K562 (cell line): ENCODE data around the gene MTCL3.
A peak's percentile ranks its signal among the peaks of the same experiment; 100 is the strongest.

Experiments used
- ATAC-seq: fragments of 200-7000 bp; cut with Tn5 transposase; 3 replicates; pipeline ENCODE4 v1.9.1; 2020; ENCODE audit warnings: moderate library complexity
- BruUV-seq: library from RNA; stranded (reverse); fragments of 400-500 nt; replicated peaks from 2 replicates; lab custom pipeline; 2021; lab: Mats Ljungman, UMichigan
- CTCF ChIA-PET: fragments of 300-600 bp; formaldehyde crosslinking; extraction: SDS; loops from one replicate; lab custom pipeline; 2021; ENCODE audit warnings: low intra/inter-chr PET ratio; lab: Yijun Ruan, JAX
- POLR2A ChIA-PET: fragments of 300-600, 350-650 bp; sonication (Branson Sonifier 250); formaldehyde crosslinking; extraction: SDS; loops from one replicate; lab custom pipeline; 2021; ENCODE audit warnings: antibody characterized with exemption, inconsistent platforms; lab: Yijun Ruan, JAX
- DNase-seq, 4 experiments: peaks; one replicate each; pipeline versions ENCODE4 v3.0.0 to v3.0.0-alpha.2; 2011 to 2018; ENCODE audit warnings: low spot score in 3 of 4, mixed read lengths in 3 of 4; ENCODE audit errors: extremely low read depth in 1 of 4
- FAIRE-seq: peaks from 2 replicates; lab custom pipeline; 2011; peaks lifted over from hg19 to GRCh38; lab: Jason Lieb, UNC
- H2AFZ ChIP-seq: 2 replicates; pipeline ENCODE4 v1.6.0; 2011; ENCODE audit warnings: low read depth, low read length, control low read depth, inconsistent platforms
- H3K27ac ChIP-seq: fragments of 200-600 bp; 3 replicates; pipeline ENCODE4 v1.8.0; 2011; ENCODE audit warnings: low read depth, mild to moderate bottlenecking, control low read depth, inconsistent platforms, low read length, moderate library complexity, mixed read lengths; ENCODE audit errors: extremely low read depth
- H3K27me3 ChIP-seq, 2 experiments: fragments of 300-600 bp in 1 of 2; 2 replicates in 1 of 2; 3 replicates in 1 of 2; pipeline versions ENCODE4 v1.6.0 to v1.8.0; 2011; ENCODE audit warnings: inconsistent platforms in 2 of 2, low read length in 2 of 2, mild to moderate bottlenecking in 1 of 2, mixed read lengths in 1 of 2, moderate library complexity in 1 of 2; ENCODE audit not compliant: control insufficient read depth in 2 of 2, insufficient read depth in 2 of 2
- H3K36me3 ChIP-seq: fragments of 300-600 bp; 3 replicates; pipeline ENCODE4 v1.8.0; 2011; ENCODE audit warnings: mild to moderate bottlenecking, low read length, inconsistent platforms; ENCODE audit not compliant: control insufficient read depth, insufficient read depth
- H3K4me1 ChIP-seq, 2 experiments: fragments of 200-600 bp in 1 of 2; replicated peaks in 1 of 2; 2 replicates in 1 of 2; 3 replicates in 1 of 2; pipeline versions ENCODE4 v1.5.1 to v1.8.0; 2011; ENCODE audit warnings: inconsistent platforms in 2 of 2, low read length in 2 of 2, mild to moderate bottlenecking in 1 of 2, mixed read lengths in 1 of 2, moderate library complexity in 1 of 2; ENCODE audit not compliant: control insufficient read depth in 2 of 2, insufficient read depth in 2 of 2
- H3K4me2 ChIP-seq: 2 replicates; pipeline ENCODE4 v1.6.1; 2011; ENCODE audit warnings: low read length, control low read depth, inconsistent platforms, mixed read lengths; ENCODE audit not compliant: insufficient read depth
- H3K4me3 ChIP-seq: fragments of 200-600 bp; sonication (generic), shearing (Covaris generic); 2 replicates; pipeline ENCODE4 v1.5.1; 2016; ENCODE audit warnings: control low read depth, inconsistent platforms
- H3K79me2 ChIP-seq: fragments of 200-600 bp; 3 replicates; pipeline ENCODE4 v1.8.0; 2011; ENCODE audit warnings: low read length, inconsistent platforms; ENCODE audit not compliant: control insufficient read depth, insufficient read depth
- H3K9ac ChIP-seq, 2 experiments: 2 replicates each; pipeline versions ENCODE4 v1.6.0 to v1.6.1; 2011; ENCODE audit warnings: low read depth in 2 of 2, low read length in 2 of 2, control low read depth in 1 of 2, inconsistent platforms in 1 of 2, mild to moderate bottlenecking in 1 of 2, mixed read lengths in 1 of 2; ENCODE audit not compliant: insufficient read depth in 1 of 2
- H3K9me1 ChIP-seq: one replicate; pipeline ENCODE4 v1.6.0; 2011; ENCODE audit warnings: inconsistent platforms, mild to moderate bottlenecking, low read length, moderate library complexity; ENCODE audit not compliant: control insufficient read depth, insufficient read depth
- H3K9me3 ChIP-seq: replicated peaks from 2 replicates; pipeline ENCODE4 v1.5.1; 2011; ENCODE audit warnings: low read depth, low read length, inconsistent platforms; ENCODE audit not compliant: control insufficient read depth, insufficient read depth
- H4K20me1 ChIP-seq: replicated peaks from 2 replicates; pipeline ENCODE4 v1.6.1; 2011; ENCODE audit warnings: low read length, inconsistent platforms, mixed read lengths; ENCODE audit not compliant: control insufficient read depth, insufficient read depth
- CCAR2 ChIP-seq: fragments of 200-400 bp; formaldehyde crosslinking; IDR thresholded peaks from 2 replicates; pipeline ENCODE4 v1.6.1; 2017; ENCODE audit warnings: mild to moderate bottlenecking, low read depth, low read length
- HNRNPLL ChIP-seq: fragments of 200-400 bp; formaldehyde crosslinking; IDR thresholded peaks from 2 replicates; pipeline ENCODE4 v1.6.1; 2017; ENCODE audit warnings: low read length, low read depth, mild to moderate bottlenecking; ENCODE audit not compliant: poor library complexity, severe bottlenecking
- KDM1A ChIP-seq, 2 experiments: fragments of 450-650 bp; IDR thresholded peaks; 2 replicates each; pipeline ENCODE4 v1.6.1; 2016; ENCODE audit warnings: mild to moderate bottlenecking in 2 of 2
- KLF16 ChIP-seq: IDR thresholded peaks from 2 replicates; pipeline ENCODE4 v1.6.1; 2016; ENCODE audit warnings: antibody characterized with exemption
- MAFK ChIP-seq: IDR thresholded peaks from 2 replicates; pipeline ENCODE4 v1.6.1; 2011; ENCODE audit warnings: low read length, improper control_type of control experiment
- RBM17 ChIP-seq: fragments of 200-400 bp; formaldehyde crosslinking; IDR thresholded peaks from 2 replicates; pipeline ENCODE4 v1.6.1; 2017; ENCODE audit warnings: low read depth, mild to moderate bottlenecking, low read length, borderline replicate concordance
- STAT5B ChIP-seq: fragments of 250-450 bp; sonication (Bioruptor Pico); IDR thresholded peaks from 2 replicates; pipeline ENCODE4 v1.8.0; 2021; ENCODE audit warnings: mild to moderate bottlenecking, inconsistent platforms
- TCF15 ChIP-seq: fragments of 250-450 bp; sonication (Bioruptor Pico); IDR thresholded peaks from 2 replicates; pipeline ENCODE4 v1.8.0; 2022; ENCODE audit warnings: moderate library complexity, mild to moderate bottlenecking, inconsistent platforms
- ZNF3 ChIP-seq: fragments of 250-450 bp; sonication (Bioruptor Pico); IDR thresholded peaks from 2 replicates; pipeline ENCODE4 v1.5.0; 2021; ENCODE audit warnings: mild to moderate bottlenecking, moderate library complexity
- WGBS: fragments of 100-300 bp; shearing (Covaris generic); methylation state at CpG from one replicate; pipeline ENCODE4 v1.1.6; 2016; ENCODE audit warnings: low coverage, mixed read lengths; ENCODE audit not compliant: insufficient coverage; ENCODE audit errors: missing lambda C conversion rate; 5-methylcytosine and 5-hydroxymethylcytosine counted together
- in situ Hi-C: fragments of 300-500 bp; cut with MboI; formaldehyde crosslinking; loops from 4 replicates; pipeline ENCODE4 v1.15.0; 2018; ENCODE audit warnings: inconsistent platforms, mixed read lengths
- intact Hi-C: fragments of 100-400 bp; cut with micrococcal nuclease; formaldehyde crosslinking; loops from 2 replicates; pipeline ENCODE4 v1.14.2; 2022
- TF ChIP-seq, protein P1 (sequence below): fragments of 200-600 bp; sonication (generic); IDR thresholded peaks from one replicate; pipeline ENCODE4 v1.6.1; 2012; ENCODE audit warnings: mild to moderate bottlenecking, low read depth, low read length, inconsistent platforms
- TF ChIP-seq, protein P2 (sequence below): fragments of 250-450 bp; sonication (Bioruptor Pico); IDR thresholded peaks from 2 replicates; pipeline ENCODE4 v1.5.1; 2021; ENCODE audit warnings: mild to moderate bottlenecking

The MTCL3 gene

DNA sequence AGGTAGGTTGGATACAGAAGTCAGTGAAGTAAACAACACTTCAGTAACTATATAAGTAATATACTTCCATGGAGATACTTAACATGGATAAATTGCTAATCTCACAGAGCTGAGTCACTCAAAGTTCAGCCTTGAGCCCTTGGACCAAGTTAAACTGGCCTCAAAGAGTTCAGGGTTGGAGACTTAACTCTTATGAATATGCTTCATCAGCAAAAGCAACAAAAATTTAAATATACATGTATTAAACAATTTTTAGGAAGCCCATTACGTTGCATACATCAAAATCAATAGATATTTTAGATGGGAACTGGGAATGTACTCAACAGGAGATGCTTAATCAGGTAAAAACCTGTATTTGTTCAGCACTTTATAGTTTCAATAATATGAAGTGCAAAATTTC lies 12.2 kb downstream of the MTCL3 start:
- no peaks in the 10 kb centered on the region for H4K20me1 ChIP-seq
- H3K27ac ChIP-seq, result no peak overlapping the region
- no peak overlapping the region for H3K9ac ChIP-seq
- no peak for FAIRE-seq
- no peaks in the 10 kb centered on the region for H3K27me3 ChIP-seq
- H3K4me1 ChIP-seq, result no peaks in the 10 kb centered on the region
- 0% methylated on average over 1 of the region's 1 CpG for WGBS
- no peak overlapping the region for H3K4me3 ChIP-seq
- CTCF ChIA-PET, result no interaction called here
- no peaks in the 10 kb centered on the region for H3K9me3 ChIP-seq
- intact Hi-C loops, result no loop called here
- no peaks in the 10 kb centered on the region for H3K36me3 ChIP-seq
- BruUV-seq, result no TSS peak
- no peak overlapping the region for H3K4me2 ChIP-seq
- no peak overlapping the region for H2AFZ ChIP-seq
- H3K79me2 ChIP-seq, result no peaks in the 10 kb centered on the region
- DNase-seq, result no peak
- no peaks in the 10 kb centered on the region for H3K9me1 ChIP-seq
- ATAC-seq, result no peak
- in situ Hi-C loops, result no loop called here
- POLR2A ChIA-PET, result no interaction called here
- TF ChIP-seq, protein P1, sequence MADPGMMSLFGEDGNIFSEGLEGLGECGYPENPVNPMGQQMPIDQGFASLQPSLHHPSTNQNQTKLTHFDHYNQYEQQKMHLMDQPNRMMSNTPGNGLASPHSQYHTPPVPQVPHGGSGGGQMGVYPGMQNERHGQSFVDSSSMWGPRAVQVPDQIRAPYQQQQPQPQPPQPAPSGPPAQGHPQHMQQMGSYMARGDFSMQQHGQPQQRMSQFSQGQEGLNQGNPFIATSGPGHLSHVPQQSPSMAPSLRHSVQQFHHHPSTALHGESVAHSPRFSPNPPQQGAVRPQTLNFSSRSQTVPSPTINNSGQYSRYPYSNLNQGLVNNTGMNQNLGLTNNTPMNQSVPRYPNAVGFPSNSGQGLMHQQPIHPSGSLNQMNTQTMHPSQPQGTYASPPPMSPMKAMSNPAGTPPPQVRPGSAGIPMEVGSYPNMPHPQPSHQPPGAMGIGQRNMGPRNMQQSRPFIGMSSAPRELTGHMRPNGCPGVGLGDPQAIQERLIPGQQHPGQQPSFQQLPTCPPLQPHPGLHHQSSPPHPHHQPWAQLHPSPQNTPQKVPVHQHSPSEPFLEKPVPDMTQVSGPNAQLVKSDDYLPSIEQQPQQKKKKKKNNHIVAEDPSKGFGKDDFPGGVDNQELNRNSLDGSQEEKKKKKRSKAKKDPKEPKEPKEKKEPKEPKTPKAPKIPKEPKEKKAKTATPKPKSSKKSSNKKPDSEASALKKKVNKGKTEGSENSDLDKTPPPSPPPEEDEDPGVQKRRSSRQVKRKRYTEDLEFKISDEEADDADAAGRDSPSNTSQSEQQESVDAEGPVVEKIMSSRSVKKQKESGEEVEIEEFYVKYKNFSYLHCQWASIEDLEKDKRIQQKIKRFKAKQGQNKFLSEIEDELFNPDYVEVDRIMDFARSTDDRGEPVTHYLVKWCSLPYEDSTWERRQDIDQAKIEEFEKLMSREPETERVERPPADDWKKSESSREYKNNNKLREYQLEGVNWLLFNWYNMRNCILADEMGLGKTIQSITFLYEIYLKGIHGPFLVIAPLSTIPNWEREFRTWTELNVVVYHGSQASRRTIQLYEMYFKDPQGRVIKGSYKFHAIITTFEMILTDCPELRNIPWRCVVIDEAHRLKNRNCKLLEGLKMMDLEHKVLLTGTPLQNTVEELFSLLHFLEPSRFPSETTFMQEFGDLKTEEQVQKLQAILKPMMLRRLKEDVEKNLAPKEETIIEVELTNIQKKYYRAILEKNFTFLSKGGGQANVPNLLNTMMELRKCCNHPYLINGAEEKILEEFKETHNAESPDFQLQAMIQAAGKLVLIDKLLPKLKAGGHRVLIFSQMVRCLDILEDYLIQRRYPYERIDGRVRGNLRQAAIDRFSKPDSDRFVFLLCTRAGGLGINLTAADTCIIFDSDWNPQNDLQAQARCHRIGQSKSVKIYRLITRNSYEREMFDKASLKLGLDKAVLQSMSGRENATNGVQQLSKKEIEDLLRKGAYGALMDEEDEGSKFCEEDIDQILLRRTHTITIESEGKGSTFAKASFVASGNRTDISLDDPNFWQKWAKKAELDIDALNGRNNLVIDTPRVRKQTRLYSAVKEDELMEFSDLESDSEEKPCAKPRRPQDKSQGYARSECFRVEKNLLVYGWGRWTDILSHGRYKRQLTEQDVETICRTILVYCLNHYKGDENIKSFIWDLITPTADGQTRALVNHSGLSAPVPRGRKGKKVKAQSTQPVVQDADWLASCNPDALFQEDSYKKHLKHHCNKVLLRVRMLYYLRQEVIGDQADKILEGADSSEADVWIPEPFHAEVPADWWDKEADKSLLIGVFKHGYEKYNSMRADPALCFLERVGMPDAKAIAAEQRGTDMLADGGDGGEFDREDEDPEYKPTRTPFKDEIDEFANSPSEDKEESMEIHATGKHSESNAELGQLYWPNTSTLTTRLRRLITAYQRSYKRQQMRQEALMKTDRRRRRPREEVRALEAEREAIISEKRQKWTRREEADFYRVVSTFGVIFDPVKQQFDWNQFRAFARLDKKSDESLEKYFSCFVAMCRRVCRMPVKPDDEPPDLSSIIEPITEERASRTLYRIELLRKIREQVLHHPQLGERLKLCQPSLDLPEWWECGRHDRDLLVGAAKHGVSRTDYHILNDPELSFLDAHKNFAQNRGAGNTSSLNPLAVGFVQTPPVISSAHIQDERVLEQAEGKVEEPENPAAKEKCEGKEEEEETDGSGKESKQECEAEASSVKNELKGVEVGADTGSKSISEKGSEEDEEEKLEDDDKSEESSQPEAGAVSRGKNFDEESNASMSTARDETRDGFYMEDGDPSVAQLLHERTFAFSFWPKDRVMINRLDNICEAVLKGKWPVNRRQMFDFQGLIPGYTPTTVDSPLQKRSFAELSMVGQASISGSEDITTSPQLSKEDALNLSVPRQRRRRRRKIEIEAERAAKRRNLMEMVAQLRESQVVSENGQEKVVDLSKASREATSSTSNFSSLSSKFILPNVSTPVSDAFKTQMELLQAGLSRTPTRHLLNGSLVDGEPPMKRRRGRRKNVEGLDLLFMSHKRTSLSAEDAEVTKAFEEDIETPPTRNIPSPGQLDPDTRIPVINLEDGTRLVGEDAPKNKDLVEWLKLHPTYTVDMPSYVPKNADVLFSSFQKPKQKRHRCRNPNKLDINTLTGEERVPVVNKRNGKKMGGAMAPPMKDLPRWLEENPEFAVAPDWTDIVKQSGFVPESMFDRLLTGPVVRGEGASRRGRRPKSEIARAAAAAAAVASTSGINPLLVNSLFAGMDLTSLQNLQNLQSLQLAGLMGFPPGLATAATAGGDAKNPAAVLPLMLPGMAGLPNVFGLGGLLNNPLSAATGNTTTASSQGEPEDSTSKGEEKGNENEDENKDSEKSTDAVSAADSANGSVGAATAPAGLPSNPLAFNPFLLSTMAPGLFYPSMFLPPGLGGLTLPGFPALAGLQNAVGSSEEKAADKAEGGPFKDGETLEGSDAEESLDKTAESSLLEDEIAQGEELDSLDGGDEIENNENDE, result no peak
- TF ChIP-seq KLF16 (no peak), TCF15 (CRISPR knock-in tag) (no peak), ZNF3 (CRISPR knock-in tag) (no peak), KDM1A (IDR thresholded peaks at IDR 0.05) (no peak), STAT5B (CRISPR knock-in tag) (no peak), MAFK (peak; percentile 55; the same call in 1 of the 2 replicates), HNRNPLL (no peak), CCAR2 (no peak), RBM17 (no peak)
- TF ChIP-seq, protein P2, sequence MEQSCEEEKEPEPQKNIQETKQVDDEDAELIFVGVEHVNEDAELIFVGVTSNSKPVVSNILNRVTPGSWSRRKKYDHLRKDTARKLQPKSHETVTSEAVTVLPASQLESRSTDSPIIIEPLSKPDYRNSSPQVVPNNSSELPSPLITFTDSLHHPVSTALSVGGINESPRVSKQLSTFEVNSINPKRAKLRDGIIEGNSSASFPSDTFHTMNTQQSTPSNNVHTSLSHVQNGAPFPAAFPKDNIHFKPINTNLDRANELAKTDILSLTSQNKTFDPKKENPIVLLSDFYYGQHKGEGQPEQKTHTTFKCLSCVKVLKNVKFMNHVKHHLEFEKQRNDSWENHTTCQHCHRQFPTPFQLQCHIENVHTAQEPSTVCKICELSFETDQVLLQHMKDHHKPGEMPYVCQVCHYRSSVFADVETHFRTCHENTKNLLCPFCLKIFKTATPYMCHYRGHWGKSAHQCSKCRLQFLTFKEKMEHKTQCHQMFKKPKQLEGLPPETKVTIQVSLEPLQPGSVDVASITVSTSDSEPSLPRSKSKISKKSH (CRISPR knock-in tag), result no peak
